ENCODE data around the gene GABPA.

DNA sequence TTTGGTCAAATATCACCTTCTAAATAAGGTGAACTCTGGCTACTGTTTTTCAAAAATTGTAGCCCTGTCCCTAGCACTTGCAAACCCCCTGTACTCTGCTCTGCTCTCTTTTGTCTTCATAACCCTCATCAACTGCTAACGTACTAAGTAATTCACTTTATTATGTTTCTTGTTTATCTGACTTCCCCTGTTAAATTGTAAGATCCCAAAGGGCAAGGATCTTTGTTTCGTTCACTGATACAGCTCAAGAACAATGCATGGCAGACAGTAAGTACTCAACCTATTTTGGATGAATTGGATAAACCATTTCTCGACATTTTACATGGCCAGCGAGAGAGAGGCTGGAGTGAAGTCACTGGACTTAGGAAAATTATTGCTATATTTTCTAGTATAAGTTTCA, 47.0 kb upstream of the GABPA start:
- TF ChIP-seq, protein P1, sequence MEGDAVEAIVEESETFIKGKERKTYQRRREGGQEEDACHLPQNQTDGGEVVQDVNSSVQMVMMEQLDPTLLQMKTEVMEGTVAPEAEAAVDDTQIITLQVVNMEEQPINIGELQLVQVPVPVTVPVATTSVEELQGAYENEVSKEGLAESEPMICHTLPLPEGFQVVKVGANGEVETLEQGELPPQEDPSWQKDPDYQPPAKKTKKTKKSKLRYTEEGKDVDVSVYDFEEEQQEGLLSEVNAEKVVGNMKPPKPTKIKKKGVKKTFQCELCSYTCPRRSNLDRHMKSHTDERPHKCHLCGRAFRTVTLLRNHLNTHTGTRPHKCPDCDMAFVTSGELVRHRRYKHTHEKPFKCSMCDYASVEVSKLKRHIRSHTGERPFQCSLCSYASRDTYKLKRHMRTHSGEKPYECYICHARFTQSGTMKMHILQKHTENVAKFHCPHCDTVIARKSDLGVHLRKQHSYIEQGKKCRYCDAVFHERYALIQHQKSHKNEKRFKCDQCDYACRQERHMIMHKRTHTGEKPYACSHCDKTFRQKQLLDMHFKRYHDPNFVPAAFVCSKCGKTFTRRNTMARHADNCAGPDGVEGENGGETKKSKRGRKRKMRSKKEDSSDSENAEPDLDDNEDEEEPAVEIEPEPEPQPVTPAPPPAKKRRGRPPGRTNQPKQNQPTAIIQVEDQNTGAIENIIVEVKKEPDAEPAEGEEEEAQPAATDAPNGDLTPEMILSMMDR (IDR thresholded peaks at IDR 0.05), result no peak
- no peak for TF ChIP-seq EZH2 (IDR thresholded peaks at IDR 0.05)

Data from neural progenitor cell (in vitro differentiated cells).